Measurements from ENCODE around the gene C14orf132.

Gene C14orf132

GRCh38 chr14:96039633-96040311, 610 bp downstream of the C14orf132 start:
- no peak for DNase-seq (ENCODE audit: low read depth in 2 of 3, low spot score in 1 of 3)

GRCh38 chr14:96040828-96041371, 1.7 kb downstream of the C14orf132 start:
- no peak for DNase-seq (ENCODE audit: low read depth in 2 of 3, low spot score in 1 of 3)

GRCh38 chr14:96042248-96042930, 3.2 kb downstream of the C14orf132 start:
- DNase-seq (ENCODE audit: low read depth in 2 of 3, low spot score in 1 of 3): no peak

- DNase-seq (ENCODE audit: low read depth in 2 of 3, low spot score in 1 of 3): no peak
Observed at GRCh38 chr14:96046630-96047029, 7.5 kb downstream of the C14orf132 start.

GRCh38 chr14:96047101-96047500, 7.9 kb downstream of the C14orf132 start:
- DNase-seq (ENCODE audit: low read depth in 2 of 3, low spot score in 1 of 3): no peak

- DNase-seq (ENCODE audit: low read depth in 2 of 3, low spot score in 1 of 3): no peak
Observed at GRCh38 chr14:96049932-96050331, 10.8 kb downstream of the C14orf132 start.

GRCh38 chr14:96050482-96050881, 11.3 kb downstream of the C14orf132 start:
- no peak for DNase-seq (ENCODE audit: low read depth in 2 of 3, low spot score in 1 of 3)

- no peak for DNase-seq (ENCODE audit: low read depth in 2 of 3, low spot score in 1 of 3)
Observed at GRCh38 chr14:96051231-96051630, 12.1 kb downstream of the C14orf132 start.

GRCh38 chr14:96051642-96052540, 12.7 kb downstream of the C14orf132 start:
- DNase-seq (ENCODE audit: low read depth in 2 of 3, low spot score in 1 of 3): no peak

- no peak for DNase-seq (ENCODE audit: low read depth in 2 of 3, low spot score in 1 of 3)
Observed at GRCh38 chr14:96052541-96053247, 13.5 kb downstream of the C14orf132 start.

GRCh38 chr14:96053248-96053599, 14.1 kb downstream of the C14orf132 start:
- no peak for DNase-seq (ENCODE audit: low read depth in 2 of 3, low spot score in 1 of 3)

GRCh38 chr14:96053600-96054381, 14.6 kb downstream of the C14orf132 start:
- no peak for DNase-seq (ENCODE audit: low read depth in 2 of 3, low spot score in 1 of 3)

- no peak for DNase-seq (ENCODE audit: low read depth in 2 of 3, low spot score in 1 of 3)
Observed at GRCh38 chr14:96054661-96055060, 15.5 kb downstream of the C14orf132 start.

GRCh38 chr14:96055065-96055752, 16.0 kb downstream of the C14orf132 start:
- no peak for DNase-seq (ENCODE audit: low read depth in 2 of 3, low spot score in 1 of 3)

- no peak for DNase-seq (ENCODE audit: low read depth in 2 of 3, low spot score in 1 of 3)
Observed at GRCh38 chr14:96055753-96056508, 16.8 kb downstream of the C14orf132 start.

GRCh38 chr14:96056509-96057422, 17.6 kb downstream of the C14orf132 start:
- DNase-seq (ENCODE audit: low read depth in 2 of 3, low spot score in 1 of 3): no peak

GRCh38 chr14:96057738-96058137, 18.6 kb downstream of the C14orf132 start:
- DNase-seq (ENCODE audit: low read depth in 2 of 3, low spot score in 1 of 3): no peak

Measured in stimulated activated CD4-positive, alpha-beta T cell treated with anti-CD3 and anti-CD28 coated beads, Interleukin-12 subunit alpha, Interleukin-12 subunit beta, amount 100 ng/mL, for 48 hours (primary cell).